Keratinocyte (primary cell): ENCODE data around the gene SLC3A2.

Experiments used
- EZH2 ChIP-seq: IDR thresholded peaks from one replicate; pipeline ENCODE4 v1.6.1; 2012; ENCODE audit warnings: inconsistent platforms, mild to moderate bottlenecking, low read length, moderate library complexity
- TF ChIP-seq, protein P1 (sequence below), 3 experiments: IDR thresholded peaks in 1 of 3; conservative IDR thresholded peaks in 1 of 3; optimal IDR thresholded peaks in 1 of 3; 2 replicates in 2 of 3; 3 replicates in 1 of 3; pipeline versions ENCODE3 to v1.5.1; 2011; ENCODE audit warnings: low read length in 3 of 3, mild to moderate bottlenecking in 3 of 3, moderate library complexity in 2 of 3, control low read depth in 1 of 3, inconsistent platforms in 1 of 3; ENCODE audit not compliant: insufficient read depth in 2 of 3; ENCODE audit errors: extremely low read depth in 1 of 3

- TF ChIP-seq, protein P1, sequence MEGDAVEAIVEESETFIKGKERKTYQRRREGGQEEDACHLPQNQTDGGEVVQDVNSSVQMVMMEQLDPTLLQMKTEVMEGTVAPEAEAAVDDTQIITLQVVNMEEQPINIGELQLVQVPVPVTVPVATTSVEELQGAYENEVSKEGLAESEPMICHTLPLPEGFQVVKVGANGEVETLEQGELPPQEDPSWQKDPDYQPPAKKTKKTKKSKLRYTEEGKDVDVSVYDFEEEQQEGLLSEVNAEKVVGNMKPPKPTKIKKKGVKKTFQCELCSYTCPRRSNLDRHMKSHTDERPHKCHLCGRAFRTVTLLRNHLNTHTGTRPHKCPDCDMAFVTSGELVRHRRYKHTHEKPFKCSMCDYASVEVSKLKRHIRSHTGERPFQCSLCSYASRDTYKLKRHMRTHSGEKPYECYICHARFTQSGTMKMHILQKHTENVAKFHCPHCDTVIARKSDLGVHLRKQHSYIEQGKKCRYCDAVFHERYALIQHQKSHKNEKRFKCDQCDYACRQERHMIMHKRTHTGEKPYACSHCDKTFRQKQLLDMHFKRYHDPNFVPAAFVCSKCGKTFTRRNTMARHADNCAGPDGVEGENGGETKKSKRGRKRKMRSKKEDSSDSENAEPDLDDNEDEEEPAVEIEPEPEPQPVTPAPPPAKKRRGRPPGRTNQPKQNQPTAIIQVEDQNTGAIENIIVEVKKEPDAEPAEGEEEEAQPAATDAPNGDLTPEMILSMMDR (optimal IDR thresholded peaks at IDR 0.05 in 1 of 3, IDR thresholded peaks at IDR 0.05 in 1 of 3, conservative IDR thresholded peaks at IDR 0.05 in 1 of 3; ENCODE audit: extremely low read depth in 1 of 3, insufficient read depth in 2 of 3, low read length in 3 of 3): peak; percentile 99 to 100 (median 100)
- no peak for TF ChIP-seq EZH2
Observed at GRCh38 chr11:62905927-62906531, 25.3 kb downstream of the SLC3A2 start.
